K562 (cell line): ENCODE measurements around the gene SLMAP. TPM values are rescaled to one million over a fixed set of nuclear protein-coding genes. Genes with fewer than 3 reads are reported as not detected.

Experiments
- CBX8 ChIP-seq: fragments of 200-600 bp; sonication (generic); IDR thresholded peaks from 2 replicates; pipeline ENCODE4 v1.6.1; 2012; ENCODE audit warnings: borderline replicate concordance, mixed run types, low read depth, mild to moderate bottlenecking, moderate library complexity, mixed read lengths, low read length, control low read depth, inconsistent platforms; ENCODE audit not compliant: poor library complexity, severe bottlenecking; ENCODE audit errors: extremely low read depth
- CREBBP ChIP-seq: IDR thresholded peaks from one replicate; pipeline ENCODE4 v1.6.1; 2012; ENCODE audit warnings: low read depth, mild to moderate bottlenecking, control low read depth, inconsistent platforms, low read length
- CTCFL ChIP-seq: IDR thresholded peaks from 2 replicates; pipeline ENCODE4 v1.6.1; 2011; ENCODE audit warnings: borderline replicate concordance, low read depth, mild to moderate bottlenecking, moderate library complexity, low read length; ENCODE audit not compliant: insufficient read depth, poor library complexity, severe bottlenecking
- FOS ChIP-seq: IDR thresholded peaks from 3 replicates; pipeline ENCODE4 v1.6.1; 2011; ENCODE audit not compliant: insufficient read length; ENCODE audit errors: extremely low read depth
- GABPA ChIP-seq: fragments of 200-800 bp; sonication (Bioruptor generic); conservative IDR thresholded peaks from 2 replicates; pipeline ENCODE4 v1.6.1; 2016; ENCODE audit warnings: low read depth, missing genetic modification characterization, missing compliant biosample characterization
- NBN ChIP-seq: fragments of 450-650 bp; IDR thresholded peaks from 2 replicates; pipeline ENCODE4 v1.6.1; 2016; ENCODE audit warnings: low read depth, mild to moderate bottlenecking
- NCOA4 ChIP-seq: fragments of 450-650 bp; IDR thresholded peaks from 2 replicates; pipeline ENCODE4 v1.6.1; 2018; ENCODE audit warnings: mild to moderate bottlenecking; ENCODE audit not compliant: partially characterized antibody
- NR4A1 ChIP-seq, 2 experiments: fragments of 250-450 bp in 1 of 2; fragments of 450-650 bp in 1 of 2; sonication (Bioruptor Pico) in 1 of 2; IDR thresholded peaks; 2 replicates each; pipeline versions ENCODE4 v1.4.0 to v1.6.1; 2016 to 2020; ENCODE audit warnings: mild to moderate bottlenecking in 2 of 2, missing compliant biosample characterization in 1 of 2, missing genetic modification characterization in 1 of 2, moderate library complexity in 1 of 2
- POLR2AphosphoS2 ChIP-seq: IDR thresholded peaks from 2 replicates; pipeline ENCODE4 v1.6.1; 2012; ENCODE audit warnings: low read length, improper control_type of control experiment
- RAD51 ChIP-seq: fragments of 450-650 bp; IDR thresholded peaks from 2 replicates; pipeline ENCODE4 v1.7.1; 2016; ENCODE audit warnings: low read depth, mild to moderate bottlenecking, borderline replicate concordance
- SIN3A ChIP-seq, 2 experiments: fragments of 150-350 bp in 1 of 2; IDR thresholded peaks; 2 replicates each; pipeline ENCODE4 v1.6.1; 2011 to 2016; ENCODE audit warnings: borderline replicate concordance in 2 of 2, low read depth in 2 of 2, low read length in 2 of 2, mild to moderate bottlenecking in 2 of 2, moderate library complexity in 2 of 2; ENCODE audit not compliant: control insufficient read depth in 1 of 2
- SNIP1 ChIP-seq: fragments of 450-650 bp; IDR thresholded peaks from 2 replicates; pipeline ENCODE4 v1.7.1; 2017; ENCODE audit warnings: low read depth, mild to moderate bottlenecking
- SOX6 ChIP-seq: fragments of 450-650 bp; IDR thresholded peaks from 2 replicates; pipeline ENCODE4 v1.6.1; 2014; ENCODE audit warnings: mild to moderate bottlenecking
- ZBED1 ChIP-seq: IDR thresholded peaks from 2 replicates; pipeline ENCODE4 v1.6.1; 2014
- ZBTB34 ChIP-seq: fragments of 250-450 bp; sonication (Bioruptor Pico); IDR thresholded peaks from 2 replicates; pipeline ENCODE4 v1.8.0; 2021; ENCODE audit warnings: mild to moderate bottlenecking, moderate library complexity
- ZFX ChIP-seq: sonication (generic); formaldehyde crosslinking; IDR thresholded peaks from 2 replicates; pipeline ENCODE4 v1.8.0; 2022; ENCODE audit warnings: mild to moderate bottlenecking, missing genetic modification reagents, moderate library complexity
- ZNF24 ChIP-seq: fragments of 450-650 bp; IDR thresholded peaks from 2 replicates; pipeline ENCODE4 v1.6.1; 2016
- ZNF311 ChIP-seq: fragments of 250-450 bp; sonication (Bioruptor Pico); IDR thresholded peaks from 2 replicates; pipeline ENCODE4 v1.4.0; 2020; ENCODE audit warnings: mild to moderate bottlenecking, moderate library complexity
- ZNF584 ChIP-seq: fragments of 200-800 bp; sonication (Bioruptor generic); IDR thresholded peaks from 2 replicates; pipeline ENCODE4 v1.6.1; 2016; ENCODE audit warnings: low read depth, mild to moderate bottlenecking, missing genetic modification characterization, missing compliant biosample characterization
- ZNF77 ChIP-seq: fragments of 250-450 bp; sonication (Bioruptor Pico); IDR thresholded peaks from 2 replicates; pipeline ENCODE4 v1.5.0; 2020
- polyA plus RNA-seq, 8 experiments: library from polyadenylated mRNA; depleted of rRNA in 4 of 8; stranded (reverse) in 5 of 8; unstranded in 3 of 8; fragments of >200 nt; fragmentation: Nextera tagmentation in 2 of 8; fragmentation: Illumina TruSeq in 1 of 8; extraction: Ambion mirVana in 2 of 8; extraction: Trizol in 1 of 8; gene quantifications; 2 replicates each; pipeline versions ENCODE4 v1.2.1 to v1.2.3, GENCODE V29; 2011 to 2014; ENCODE audit warnings: inconsistent platforms in 1 of 8, missing spikeins in 1 of 8
- total RNA-seq, 7 experiments: library from RNA; depleted of rRNA in 6 of 7; stranded (reverse); fragments of >200 nt in 6 of 7; fragmentation: Illumina TruSeq in 2 of 7; extraction: Trizol in 2 of 7; gene quantifications; 2 replicates each; pipeline versions ENCODE4 v1.2.1 to v1.2.3, GENCODE V29; 2011 to 2021; ENCODE audit warnings: low replicate concordance in 1 of 7

Gene SLMAP
- total and polyA plus RNA-seq, 9 of the 15 experiments (the other 6 are each of a cell fraction or from before 2014, with no cell fraction given) = 12.1 to 50.7 (median 28.3) TPM

- TF ChIP-seq ZNF584 (CRISPR knock-in tag) (peak; percentile 95), CTCFL (no peak), FOS (no peak), GABPA (tag) (peak; percentile 49), ZBTB34 (CRISPR knock-in tag) (no peak), ZNF77 (CRISPR knock-in tag) (no peak), ZNF24 (no peak), RAD51 (peak; percentile 89), CREBBP (no peak), ZBED1 (no peak), ZFX (CRISPR knock-in tag) (peak; percentile 84; the same call in 1 of the 2 replicates), SOX6 (no peak), NCOA4 (no peak), SIN3A (IDR thresholded peaks at IDR 0.05; ENCODE audit: borderline replicate concordance in 2 of 2, control insufficient read depth in 1 of 2, low read depth in 2 of 2, low read length in 2 of 2) (peak in 1 of 2 experiments; percentile 32; a peak in 1 of 4 replicates), SNIP1 (no peak), NBN (no peak), ZNF311 (CRISPR knock-in tag) (peak; percentile 67), CBX8 (no peak), POLR2AphosphoS2 (no peak), NR4A1 (CRISPR knock-in tag; IDR thresholded peaks at IDR 0.05) (no peak), NR4A1 (tag; IDR thresholded peaks at IDR 0.05) (peak; percentile 84)
Measured at GRCh38 chr3:57755741-57756527, at the start of gene SLMAP (continued).
